ENCODE data around the gene TRIM66.

DNA sequence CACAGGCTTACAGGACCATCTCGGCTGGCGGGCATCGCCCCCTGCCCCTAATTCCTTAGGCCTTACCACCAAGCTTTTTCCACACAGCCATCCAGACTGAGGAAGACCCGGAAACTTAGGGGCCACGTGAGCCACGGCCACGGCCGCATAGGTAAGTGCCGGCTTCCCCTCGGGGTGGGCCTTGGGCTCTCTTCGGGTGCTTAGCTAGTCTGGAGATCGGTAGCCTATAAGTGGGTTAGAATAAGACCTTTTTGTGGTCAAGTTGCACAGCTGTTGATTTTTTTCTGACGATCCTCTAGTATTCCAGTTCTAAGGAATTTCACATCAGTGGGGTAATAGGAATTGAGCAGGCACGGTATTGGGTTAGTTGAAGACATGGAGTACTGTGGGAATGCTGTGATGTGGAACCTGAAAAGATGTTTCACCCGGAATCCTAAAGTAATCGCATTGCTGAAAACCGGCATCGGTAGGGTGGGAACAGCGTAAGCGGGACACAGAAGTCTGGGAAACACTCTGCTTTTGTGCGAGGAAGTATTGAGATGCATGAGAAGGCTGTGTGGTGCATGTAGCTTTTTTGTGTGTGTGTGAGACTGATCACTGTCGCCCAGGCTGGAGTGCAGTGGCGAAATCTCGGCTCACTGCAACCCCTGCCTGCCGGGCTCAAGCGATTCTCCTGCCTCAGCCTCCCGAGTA, 796 bp upstream of the TRIM66 start:
- TF ChIP-seq ZNF175 (CRISPR knock-in tag; IDR thresholded peaks at IDR 0.05; ENCODE audit: low read depth) (no peak), NRF1 (conservative IDR thresholded peaks at IDR 0.05 in 1 of 2, IDR thresholded peaks at IDR 0.05 in 1 of 2) (no peak), POLR2AphosphoS5 (IDR thresholded peaks at IDR 0.05; ENCODE audit: control insufficient read depth, insufficient read depth, low read depth, low read length) (no peak), ATF7 (IDR thresholded peaks at IDR 0.05) (no peak), BMI1 (IDR thresholded peaks at IDR 0.05; ENCODE audit: low read length) (no peak), POLR2A (conservative IDR thresholded peaks at IDR 0.05) (no peak), TEAD4 (IDR thresholded peaks at IDR 0.05; ENCODE audit: low read length) (no peak), TEAD4 (CRISPR knock-in tag; IDR thresholded peaks at IDR 0.05; ENCODE audit: borderline replicate concordance) (no peak), CHD1 (IDR thresholded peaks at IDR 0.05; ENCODE audit: low read length) (peak; percentile 83), LARP7 (IDR thresholded peaks at IDR 0.05) (no peak), CBX3 (IDR thresholded peaks at IDR 0.05; ENCODE audit: borderline replicate concordance in 1 of 2, low read length in 2 of 2) (no peak)
- TF ChIP-seq, protein P1, sequence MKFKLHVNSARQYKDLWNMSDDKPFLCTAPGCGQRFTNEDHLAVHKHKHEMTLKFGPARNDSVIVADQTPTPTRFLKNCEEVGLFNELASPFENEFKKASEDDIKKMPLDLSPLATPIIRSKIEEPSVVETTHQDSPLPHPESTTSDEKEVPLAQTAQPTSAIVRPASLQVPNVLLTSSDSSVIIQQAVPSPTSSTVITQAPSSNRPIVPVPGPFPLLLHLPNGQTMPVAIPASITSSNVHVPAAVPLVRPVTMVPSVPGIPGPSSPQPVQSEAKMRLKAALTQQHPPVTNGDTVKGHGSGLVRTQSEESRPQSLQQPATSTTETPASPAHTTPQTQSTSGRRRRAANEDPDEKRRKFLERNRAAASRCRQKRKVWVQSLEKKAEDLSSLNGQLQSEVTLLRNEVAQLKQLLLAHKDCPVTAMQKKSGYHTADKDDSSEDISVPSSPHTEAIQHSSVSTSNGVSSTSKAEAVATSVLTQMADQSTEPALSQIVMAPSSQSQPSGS (CRISPR knock-in tag; IDR thresholded peaks at IDR 0.05), result no peak
- TF ChIP-seq, protein P2, sequence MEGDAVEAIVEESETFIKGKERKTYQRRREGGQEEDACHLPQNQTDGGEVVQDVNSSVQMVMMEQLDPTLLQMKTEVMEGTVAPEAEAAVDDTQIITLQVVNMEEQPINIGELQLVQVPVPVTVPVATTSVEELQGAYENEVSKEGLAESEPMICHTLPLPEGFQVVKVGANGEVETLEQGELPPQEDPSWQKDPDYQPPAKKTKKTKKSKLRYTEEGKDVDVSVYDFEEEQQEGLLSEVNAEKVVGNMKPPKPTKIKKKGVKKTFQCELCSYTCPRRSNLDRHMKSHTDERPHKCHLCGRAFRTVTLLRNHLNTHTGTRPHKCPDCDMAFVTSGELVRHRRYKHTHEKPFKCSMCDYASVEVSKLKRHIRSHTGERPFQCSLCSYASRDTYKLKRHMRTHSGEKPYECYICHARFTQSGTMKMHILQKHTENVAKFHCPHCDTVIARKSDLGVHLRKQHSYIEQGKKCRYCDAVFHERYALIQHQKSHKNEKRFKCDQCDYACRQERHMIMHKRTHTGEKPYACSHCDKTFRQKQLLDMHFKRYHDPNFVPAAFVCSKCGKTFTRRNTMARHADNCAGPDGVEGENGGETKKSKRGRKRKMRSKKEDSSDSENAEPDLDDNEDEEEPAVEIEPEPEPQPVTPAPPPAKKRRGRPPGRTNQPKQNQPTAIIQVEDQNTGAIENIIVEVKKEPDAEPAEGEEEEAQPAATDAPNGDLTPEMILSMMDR (IDR thresholded peaks at IDR 0.05 in 2 of 3, conservative IDR thresholded peaks at IDR 0.05 in 1 of 3; ENCODE audit: insufficient read depth in 2 of 3, low read depth in 1 of 3, low read length in 3 of 3), result no peak
- TF ChIP-seq, protein P3, sequence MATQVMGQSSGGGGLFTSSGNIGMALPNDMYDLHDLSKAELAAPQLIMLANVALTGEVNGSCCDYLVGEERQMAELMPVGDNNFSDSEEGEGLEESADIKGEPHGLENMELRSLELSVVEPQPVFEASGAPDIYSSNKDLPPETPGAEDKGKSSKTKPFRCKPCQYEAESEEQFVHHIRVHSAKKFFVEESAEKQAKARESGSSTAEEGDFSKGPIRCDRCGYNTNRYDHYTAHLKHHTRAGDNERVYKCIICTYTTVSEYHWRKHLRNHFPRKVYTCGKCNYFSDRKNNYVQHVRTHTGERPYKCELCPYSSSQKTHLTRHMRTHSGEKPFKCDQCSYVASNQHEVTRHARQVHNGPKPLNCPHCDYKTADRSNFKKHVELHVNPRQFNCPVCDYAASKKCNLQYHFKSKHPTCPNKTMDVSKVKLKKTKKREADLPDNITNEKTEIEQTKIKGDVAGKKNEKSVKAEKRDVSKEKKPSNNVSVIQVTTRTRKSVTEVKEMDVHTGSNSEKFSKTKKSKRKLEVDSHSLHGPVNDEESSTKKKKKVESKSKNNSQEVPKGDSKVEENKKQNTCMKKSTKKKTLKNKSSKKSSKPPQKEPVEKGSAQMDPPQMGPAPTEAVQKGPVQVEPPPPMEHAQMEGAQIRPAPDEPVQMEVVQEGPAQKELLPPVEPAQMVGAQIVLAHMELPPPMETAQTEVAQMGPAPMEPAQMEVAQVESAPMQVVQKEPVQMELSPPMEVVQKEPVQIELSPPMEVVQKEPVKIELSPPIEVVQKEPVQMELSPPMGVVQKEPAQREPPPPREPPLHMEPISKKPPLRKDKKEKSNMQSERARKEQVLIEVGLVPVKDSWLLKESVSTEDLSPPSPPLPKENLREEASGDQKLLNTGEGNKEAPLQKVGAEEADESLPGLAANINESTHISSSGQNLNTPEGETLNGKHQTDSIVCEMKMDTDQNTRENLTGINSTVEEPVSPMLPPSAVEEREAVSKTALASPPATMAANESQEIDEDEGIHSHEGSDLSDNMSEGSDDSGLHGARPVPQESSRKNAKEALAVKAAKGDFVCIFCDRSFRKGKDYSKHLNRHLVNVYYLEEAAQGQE (IDR thresholded peaks at IDR 0.05; ENCODE audit: borderline replicate concordance), result no peak
- TF ChIP-seq, protein P3 (CRISPR knock-in tag; IDR thresholded peaks at IDR 0.05; ENCODE audit: low read depth), result no peak

All from K562 (cell line).